HS-5 (cell line): ENCODE measurements around the gene WNK2.
A peak's percentile ranks its signal among the peaks of the same experiment; 100 is the strongest.

ENCODE experiments used
- DNase-seq: peaks from one replicate; pipeline ENCODE4 v3.0.0-alpha.2; 2012; ENCODE audit warnings: low read depth

Gene WNK2

GRCh38 chr9:93267091-93267541 lies 83.2 kb downstream of the WNK2 start:
- no peak for DNase-seq

GRCh38 chr9:93267681-93268505 lies 84.0 kb downstream of the WNK2 start:
- DNase-seq, result no peak

GRCh38 chr9:93268551-93269314 lies 84.8 kb downstream of the WNK2 start:
- no peak for DNase-seq

- DNase-seq, result no peak
Measured at GRCh38 chr9:93270976-93271375, 87.0 kb downstream of the WNK2 start.

- DNase-seq, result no peak
Measured at GRCh38 chr9:93276973-93277372, 93.0 kb downstream of the WNK2 start.

GRCh38 chr9:93278144-93278543 lies 94.2 kb downstream of the WNK2 start:
- no peak for DNase-seq

- DNase-seq, result peak; percentile 14
Measured at GRCh38 chr9:93280661-93281259, 96.8 kb downstream of the WNK2 start.

GRCh38 chr9:93286252-93287188 lies 102.6 kb downstream of the WNK2 start:
- DNase-seq, result no peak

- no peak for DNase-seq
Measured at GRCh38 chr9:93287189-93287552, 103.2 kb downstream of the WNK2 start.

GRCh38 chr9:93287593-93287992 lies 103.7 kb downstream of the WNK2 start:
- no peak for DNase-seq

GRCh38 chr9:93288341-93288740 lies 104.4 kb downstream of the WNK2 start:
- DNase-seq, result no peak

GRCh38 chr9:93288891-93289883 lies 105.2 kb downstream of the WNK2 start:
- DNase-seq, result peak; percentile 39

GRCh38 chr9:93290495-93291434 lies 106.8 kb downstream of the WNK2 start:
- no peak for DNase-seq

- DNase-seq, result no peak
Measured at GRCh38 chr9:93291536-93292287, 107.8 kb downstream of the WNK2 start.

- DNase-seq, result no peak
Measured at GRCh38 chr9:93292288-93292615, 108.3 kb downstream of the WNK2 start.

- DNase-seq, result no peak
Measured at GRCh38 chr9:93292664-93293328, 108.9 kb downstream of the WNK2 start.

- no peak for DNase-seq
Measured at GRCh38 chr9:93294011-93294410, 110.1 kb downstream of the WNK2 start.

- DNase-seq, result no peak
Measured at GRCh38 chr9:93295031-93295430, 111.1 kb downstream of the WNK2 start.
